Epidermal melanocyte (primary cell): ENCODE data around the gene TMEM94.

ENCODE experiments used
- DNase-seq: peaks from one replicate; pipeline ENCODE4 v3.0.0; 2011; ENCODE audit warnings: low spot score; ENCODE audit not compliant: insufficient read length

TMEM94 gene

GRCh38 chr17:75524970-75525805 is 68.8 kb downstream of the TMEM94 start, which contains the start of gene LLGL2:
Gene LLGL2 (plus strand): TSS chr17:75525697. CDS start chr17:75543427, 17,730 bp downstream.
- DNase-seq: peak; percentile 87

DNA sequence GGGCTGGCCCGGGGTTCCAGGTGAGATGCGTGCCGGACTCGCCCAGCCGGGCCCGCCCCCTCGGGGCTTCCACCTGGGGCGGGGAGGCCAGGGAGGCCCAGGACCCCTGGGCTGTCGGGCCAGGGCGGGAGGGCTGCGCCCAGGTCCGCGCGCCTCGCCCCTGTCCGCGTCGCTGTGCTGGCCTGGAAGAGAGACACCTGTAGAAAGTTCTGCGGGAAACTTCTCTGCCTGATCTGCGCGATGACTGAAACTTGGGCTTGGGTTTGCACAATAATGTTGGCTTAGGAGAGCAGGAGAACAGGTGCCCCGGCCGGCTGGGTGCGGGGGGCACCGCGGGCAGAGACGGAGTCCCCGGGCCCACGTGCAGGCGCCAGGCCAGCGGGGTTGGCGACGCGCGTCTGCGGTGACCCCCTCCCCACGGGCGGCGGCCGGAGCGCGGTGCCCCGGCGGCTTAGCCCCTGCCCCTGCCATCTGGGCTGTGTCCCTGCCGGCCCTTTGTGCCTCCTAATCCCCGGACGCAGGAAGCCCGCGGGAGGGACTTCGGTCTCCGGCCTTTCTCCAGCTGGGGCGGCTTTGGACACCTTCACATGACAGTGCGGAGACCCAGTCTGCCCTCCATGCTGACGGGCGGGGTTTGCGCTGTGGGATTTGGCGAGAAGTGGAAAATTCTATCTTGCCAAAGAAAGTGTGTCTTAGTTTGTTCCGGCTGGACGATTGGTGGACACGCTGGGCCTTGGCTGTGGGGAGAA is 69.5 kb downstream of the TMEM94 start:
- no peak for DNase-seq

GRCh38 chr17:75526555-75527270 is 70.3 kb downstream of the TMEM94 start:
- no peak for DNase-seq

- no peak for DNase-seq
These were observed 74.6 kb downstream of the TMEM94 start for GRCh38 chr17:75530837-75531720.

GRCh38 chr17:75531721-75532072 is 75.3 kb downstream of the TMEM94 start:
- DNase-seq: no peak

DNA sequence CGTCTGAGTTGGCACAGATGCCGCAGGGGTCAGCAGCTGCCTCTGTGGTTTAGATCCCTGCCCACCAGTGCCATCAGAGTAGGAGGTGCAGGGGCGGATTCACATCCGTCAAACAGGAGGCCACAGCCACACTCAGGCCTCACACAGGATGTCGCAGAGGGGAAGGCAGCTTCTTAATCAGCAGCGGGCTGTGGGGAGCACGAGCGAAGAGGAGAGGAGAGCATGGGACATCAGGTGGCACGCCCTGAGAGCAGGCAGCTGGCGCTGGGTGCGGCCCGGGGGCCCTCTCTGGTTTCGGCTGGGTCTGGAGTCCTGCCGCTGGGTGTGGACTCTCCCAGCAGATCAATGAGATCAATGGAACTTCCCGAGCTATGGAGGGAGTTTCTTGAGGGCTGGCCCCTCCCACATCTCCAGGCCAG is 78.7 kb downstream of the TMEM94 start:
- no peak for DNase-seq

GRCh38 chr17:75535871-75536270 is 79.4 kb downstream of the TMEM94 start:
- no peak for DNase-seq

DNA sequence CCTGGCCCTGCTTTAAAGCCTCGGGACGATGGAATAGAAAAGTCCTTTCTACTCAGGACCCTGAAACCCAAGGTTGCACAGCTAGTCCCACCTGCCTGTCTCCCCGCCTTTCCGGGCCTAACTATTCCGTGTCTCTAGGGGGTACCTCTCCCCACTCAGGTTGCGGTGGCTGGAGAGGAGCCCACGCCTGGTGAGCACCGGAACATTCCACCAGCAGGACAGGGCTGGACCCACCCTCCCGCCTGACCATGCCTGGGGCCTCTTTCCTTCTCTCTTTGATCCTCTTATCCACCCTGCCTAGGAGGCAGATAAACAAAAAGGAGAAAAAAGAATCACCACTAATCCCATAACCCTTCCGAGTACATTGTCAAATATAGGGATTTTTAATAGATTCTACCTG is 79.9 kb downstream of the TMEM94 start:
- no peak for DNase-seq

GRCh38 chr17:75539967-75540729 is 83.7 kb downstream of the TMEM94 start:
- DNase-seq: no peak

DNA sequence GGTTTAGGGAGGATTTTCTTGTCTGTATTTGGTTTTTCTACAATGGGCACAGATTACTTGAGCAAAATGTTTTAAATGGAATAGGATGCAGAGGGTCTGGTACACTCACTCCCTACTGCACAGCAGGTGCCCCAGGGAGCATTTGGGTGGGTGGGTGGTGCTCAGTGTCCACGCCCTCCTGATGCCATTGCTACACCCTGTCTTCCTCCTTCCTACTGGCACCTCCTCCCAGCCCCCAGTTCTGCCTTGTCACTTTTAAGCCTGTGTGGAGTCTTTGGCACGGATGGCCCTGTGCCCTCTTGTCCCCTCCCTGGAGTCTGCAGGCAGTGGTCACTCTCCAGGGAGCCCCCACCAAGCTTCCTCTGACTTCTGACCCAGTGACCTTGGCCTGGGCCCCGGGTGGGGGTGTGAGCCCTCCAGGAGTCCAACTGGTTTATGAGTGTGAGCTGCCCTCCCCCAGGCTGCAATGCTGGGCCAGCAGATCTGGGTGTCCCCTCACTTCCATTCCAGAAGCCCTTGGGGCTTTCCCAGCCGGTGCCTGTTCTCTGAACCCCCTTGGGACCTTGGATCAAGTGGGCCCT is 84.6 kb downstream of the TMEM94 start:
- DNase-seq: no peak

- DNase-seq: no peak
These were observed 85.8 kb downstream of the TMEM94 start for GRCh38 chr17:75542229-75542628.

GRCh38 chr17:75542728-75543336 is 86.4 kb downstream of the TMEM94 start:
- no peak for DNase-seq

- no peak for DNase-seq
These were observed 87.8 kb downstream of the TMEM94 start for GRCh38 chr17:75544250-75544649.

GRCh38 chr17:75546181-75546580 is 89.7 kb downstream of the TMEM94 start:
- no peak for DNase-seq

DNA sequence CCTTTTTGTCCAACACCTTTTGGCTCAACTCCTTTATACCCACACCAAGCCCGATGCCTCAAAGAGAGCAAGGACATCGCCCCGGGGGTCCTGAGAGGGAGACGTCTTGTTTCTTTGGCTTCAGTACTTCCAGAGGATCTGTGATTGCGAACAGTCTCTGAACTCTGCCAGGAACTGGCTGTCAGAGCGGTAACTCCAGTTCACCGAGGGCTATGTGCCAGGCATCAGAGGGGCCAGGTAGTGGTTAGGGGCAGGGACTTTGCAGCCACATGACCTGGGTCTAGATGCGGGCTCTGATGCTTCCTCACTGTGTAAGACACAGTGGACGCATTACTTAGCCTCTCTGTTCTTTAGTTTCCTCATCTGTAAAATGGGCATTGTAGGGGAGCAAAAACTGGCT is 90.7 kb downstream of the TMEM94 start:
- no peak for DNase-seq

DNA sequence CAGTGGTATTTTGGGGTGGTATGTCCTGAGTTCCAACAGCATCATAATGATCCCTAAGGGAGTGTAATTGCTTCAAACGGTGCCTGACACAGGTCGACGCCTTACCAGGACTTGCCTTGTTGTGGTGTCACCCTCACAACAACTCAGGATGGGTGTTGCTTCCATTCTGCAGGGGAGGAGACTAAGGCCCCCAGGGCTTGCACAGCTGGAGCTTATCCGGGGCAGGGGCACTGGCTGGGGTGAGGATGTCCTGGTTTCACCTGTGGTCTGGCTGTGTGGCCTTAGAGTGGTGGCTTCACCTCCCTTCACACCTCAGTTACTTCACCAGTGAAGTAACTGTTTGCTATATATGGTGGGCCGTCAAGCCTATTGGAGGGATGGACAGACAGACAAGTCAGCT is 92.4 kb downstream of the TMEM94 start:
- DNase-seq: no peak
